GM23338 (cell line): ENCODE results near the gene KRTAP5-2. TPM values are rescaled to one million over a fixed set of nuclear protein-coding genes. Genes with fewer than 3 reads are reported as not detected.

Experiments
- ATAC-seq: fragments of 200-7000 bp; cut with Tn5 transposase; 3 replicates; pipeline ENCODE4 v1.9.1; 2020
- DNase-seq: peaks from one replicate; pipeline ENCODE4 v3.0.0-alpha.2; 2015; ENCODE audit warnings: low spot score
- H2AFZ ChIP-seq: fragments of 200-600 bp; sonication (generic); 2 replicates; pipeline ENCODE4 v1.8.0; 2016; ENCODE audit warnings: antibody characterized with exemption, mild to moderate bottlenecking, moderate library complexity
- H3F3A ChIP-seq: fragments of 200-600 bp; sonication (generic); replicated peaks from 2 replicates; pipeline ENCODE4 v1.8.0; 2017; ENCODE audit warnings: antibody characterized with exemption, mixed run types, low read depth
- H3K27ac ChIP-seq: fragments of 200-600 bp; sonication (generic); 2 replicates; pipeline ENCODE4 v1.6.1; 2016; ENCODE audit warnings: low read depth
- H3K27me3 ChIP-seq: fragments of 200-600 bp; sonication (generic); 2 replicates; pipeline ENCODE4 v1.8.0; 2016; ENCODE audit warnings: mild to moderate bottlenecking, mixed run types, moderate library complexity; ENCODE audit not compliant: insufficient read depth
- H3K36me3 ChIP-seq: fragments of 200-600 bp; sonication (generic); 2 replicates; pipeline ENCODE4 v1.8.0; 2016; ENCODE audit warnings: mild to moderate bottlenecking; ENCODE audit not compliant: insufficient read depth
- H3K4me1 ChIP-seq: fragments of 200-600 bp; sonication (generic); 2 replicates; pipeline ENCODE4 v1.8.0; 2016; ENCODE audit warnings: mild to moderate bottlenecking, moderate library complexity; ENCODE audit not compliant: insufficient read depth
- H3K4me2 ChIP-seq: fragments of 200-600 bp; sonication (generic); 2 replicates; pipeline ENCODE4 v1.7.1; 2017; ENCODE audit warnings: mixed run types
- H3K4me3 ChIP-seq: fragments of 200-600 bp; sonication (generic); 2 replicates; pipeline ENCODE4 v1.6.1; 2016; ENCODE audit warnings: mixed run types
- H3K79me2 ChIP-seq: fragments of 200-600 bp; sonication (generic); replicated peaks from 2 replicates; pipeline ENCODE4 v1.8.0; 2017; ENCODE audit warnings: mild to moderate bottlenecking; ENCODE audit not compliant: insufficient read depth
- H3K9me2 ChIP-seq: fragments of 200-600 bp; sonication (generic); 2 replicates; pipeline ENCODE4 v1.8.0; 2017; ENCODE audit not compliant: insufficient read depth
- H4K20me1 ChIP-seq: fragments of 200-600 bp; sonication (generic); replicated peaks from 2 replicates; pipeline ENCODE4 v1.8.0; 2017; ENCODE audit warnings: mild to moderate bottlenecking; ENCODE audit not compliant: insufficient read depth
- H3K27ac Mint-ChIP-seq: 2 replicates; pipeline ENCODE4 v1.8.0; 2020; ENCODE audit warnings: inconsistent platforms, mild to moderate bottlenecking, moderate library complexity, mixed read lengths
- H3K27me3 Mint-ChIP-seq: 3 replicates; pipeline ENCODE4 v1.8.0; 2022; ENCODE audit warnings: low read depth, mild to moderate bottlenecking, moderate library complexity, mixed read lengths, inconsistent platforms; ENCODE audit not compliant: insufficient read depth, poor library complexity
- H3K36me3 Mint-ChIP-seq: 3 replicates; pipeline ENCODE4 v1.8.0; 2021; ENCODE audit warnings: low read depth, mild to moderate bottlenecking, inconsistent platforms, moderate library complexity, mixed read lengths
- H3K4me1 Mint-ChIP-seq: 3 replicates; pipeline ENCODE4 v1.8.0; 2020; ENCODE audit warnings: mild to moderate bottlenecking, inconsistent platforms, mixed read lengths
- H3K4me3 Mint-ChIP-seq: 3 replicates; pipeline ENCODE4 v1.8.0; 2021; ENCODE audit warnings: moderate library complexity, mild to moderate bottlenecking, inconsistent platforms, mixed read lengths
- H3K9me3 Mint-ChIP-seq: 3 replicates; pipeline ENCODE4 v1.8.0; 2020; ENCODE audit warnings: moderate library complexity, mild to moderate bottlenecking, inconsistent platforms, mixed read lengths
- CREB1 ChIP-seq: fragments of 250-450 bp; sonication (Bioruptor Pico); IDR thresholded peaks from 2 replicates; pipeline ENCODE4 v1.5.0; 2020; ENCODE audit warnings: low read depth, mild to moderate bottlenecking, moderate library complexity
- CTCF ChIP-seq, 2 experiments: fragments of 200-600 bp in 1 of 2; sonication (generic) in 1 of 2; conservative IDR thresholded peaks; 2 replicates each; pipeline versions ENCODE4 v1.5.1 to v1.6.1; 2016 to 2017; ENCODE audit warnings: antibody characterized with exemption in 2 of 2, low read depth in 2 of 2, mild to moderate bottlenecking in 2 of 2, moderate library complexity in 1 of 2
- JUNB ChIP-seq: IDR thresholded peaks from one replicate; pipeline ENCODE4 v1.6.1; 2016; ENCODE audit warnings: antibody characterized with exemption; ENCODE audit not compliant: unreplicated experiment
- STAT1 ChIP-seq: IDR thresholded peaks from one replicate; pipeline ENCODE4 v1.6.1; 2016; ENCODE audit warnings: antibody characterized with exemption; ENCODE audit not compliant: unreplicated experiment
- polyA plus RNA-seq: library from polyadenylated mRNA; unstranded; fragments of >200 nt; fragmentation: Nextera tagmentation; extraction: Ambion mirVana; gene quantifications from 2 replicates; pipeline ENCODE4 v1.2.1, GENCODE V29; 2016
- total RNA-seq: library from RNA; depleted of rRNA; stranded (reverse); fragments of >200 nt; shearing (Covaris generic); gene quantifications from 2 replicates; pipeline ENCODE4 v1.2.3, GENCODE V29; 2014
- TF ChIP-seq, protein P1 (sequence below): IDR thresholded peaks from one replicate; pipeline ENCODE4 v1.6.1; 2018; ENCODE audit warnings: antibody characterized with exemption; ENCODE audit not compliant: unreplicated experiment
- TF ChIP-seq, protein P2 (sequence below): IDR thresholded peaks from 2 replicates; pipeline ENCODE4 v1.6.1; 2016; ENCODE audit warnings: antibody characterized with exemption
- TF ChIP-seq, protein P3 (sequence below): fragments of 250-450 bp; sonication (Bioruptor Pico); IDR thresholded peaks from 2 replicates; pipeline ENCODE4 v1.5.0; 2020; ENCODE audit warnings: mild to moderate bottlenecking, moderate library complexity

The KRTAP5-2 gene
- total and polyA plus RNA-seq, 2 experiments from 2014 or later: not detected

DNA sequence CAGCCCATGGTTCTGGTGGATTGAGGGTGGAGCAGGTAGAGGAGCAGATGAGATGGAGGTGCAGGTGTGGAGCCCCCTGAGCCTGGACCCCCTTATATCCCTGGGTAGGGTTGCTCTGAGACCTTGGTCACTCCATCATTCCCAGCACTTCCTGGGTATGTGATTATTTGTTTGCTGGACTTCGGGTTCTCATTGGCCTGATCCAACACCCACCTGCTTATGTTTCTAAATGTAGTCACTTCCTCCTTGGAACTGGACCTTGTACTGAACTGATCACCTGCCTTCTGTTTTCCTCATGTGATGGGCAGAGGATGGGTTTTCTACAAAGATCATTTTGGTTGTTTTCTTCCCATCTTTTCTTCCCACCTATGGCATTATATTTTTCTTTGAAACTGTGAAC, 24.0 kb upstream of the KRTAP5-2 start, which contains the start of gene KRTAP5-4 (continued):
- TF ChIP-seq, protein P1, sequence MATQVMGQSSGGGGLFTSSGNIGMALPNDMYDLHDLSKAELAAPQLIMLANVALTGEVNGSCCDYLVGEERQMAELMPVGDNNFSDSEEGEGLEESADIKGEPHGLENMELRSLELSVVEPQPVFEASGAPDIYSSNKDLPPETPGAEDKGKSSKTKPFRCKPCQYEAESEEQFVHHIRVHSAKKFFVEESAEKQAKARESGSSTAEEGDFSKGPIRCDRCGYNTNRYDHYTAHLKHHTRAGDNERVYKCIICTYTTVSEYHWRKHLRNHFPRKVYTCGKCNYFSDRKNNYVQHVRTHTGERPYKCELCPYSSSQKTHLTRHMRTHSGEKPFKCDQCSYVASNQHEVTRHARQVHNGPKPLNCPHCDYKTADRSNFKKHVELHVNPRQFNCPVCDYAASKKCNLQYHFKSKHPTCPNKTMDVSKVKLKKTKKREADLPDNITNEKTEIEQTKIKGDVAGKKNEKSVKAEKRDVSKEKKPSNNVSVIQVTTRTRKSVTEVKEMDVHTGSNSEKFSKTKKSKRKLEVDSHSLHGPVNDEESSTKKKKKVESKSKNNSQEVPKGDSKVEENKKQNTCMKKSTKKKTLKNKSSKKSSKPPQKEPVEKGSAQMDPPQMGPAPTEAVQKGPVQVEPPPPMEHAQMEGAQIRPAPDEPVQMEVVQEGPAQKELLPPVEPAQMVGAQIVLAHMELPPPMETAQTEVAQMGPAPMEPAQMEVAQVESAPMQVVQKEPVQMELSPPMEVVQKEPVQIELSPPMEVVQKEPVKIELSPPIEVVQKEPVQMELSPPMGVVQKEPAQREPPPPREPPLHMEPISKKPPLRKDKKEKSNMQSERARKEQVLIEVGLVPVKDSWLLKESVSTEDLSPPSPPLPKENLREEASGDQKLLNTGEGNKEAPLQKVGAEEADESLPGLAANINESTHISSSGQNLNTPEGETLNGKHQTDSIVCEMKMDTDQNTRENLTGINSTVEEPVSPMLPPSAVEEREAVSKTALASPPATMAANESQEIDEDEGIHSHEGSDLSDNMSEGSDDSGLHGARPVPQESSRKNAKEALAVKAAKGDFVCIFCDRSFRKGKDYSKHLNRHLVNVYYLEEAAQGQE: no peak
- TF ChIP-seq, protein P2, sequence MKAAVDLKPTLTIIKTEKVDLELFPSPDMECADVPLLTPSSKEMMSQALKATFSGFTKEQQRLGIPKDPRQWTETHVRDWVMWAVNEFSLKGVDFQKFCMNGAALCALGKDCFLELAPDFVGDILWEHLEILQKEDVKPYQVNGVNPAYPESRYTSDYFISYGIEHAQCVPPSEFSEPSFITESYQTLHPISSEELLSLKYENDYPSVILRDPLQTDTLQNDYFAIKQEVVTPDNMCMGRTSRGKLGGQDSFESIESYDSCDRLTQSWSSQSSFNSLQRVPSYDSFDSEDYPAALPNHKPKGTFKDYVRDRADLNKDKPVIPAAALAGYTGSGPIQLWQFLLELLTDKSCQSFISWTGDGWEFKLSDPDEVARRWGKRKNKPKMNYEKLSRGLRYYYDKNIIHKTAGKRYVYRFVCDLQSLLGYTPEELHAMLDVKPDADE: no peak

- Mint-ChIP-seq H3K36me3 (0 out of 3 replicates have a peak, but pooled peaks cover 2% of the 10 kb centered on the region), H3K4me1 (peaks cover 6% of the 10 kb centered on the region), H3K27ac (no peak overlapping the region), H3K27me3 (peaks cover 6% of the 10 kb centered on the region), H3K9me3 (peaks cover 11% of the 10 kb centered on the region), H3K4me3 (no peak overlapping the region)
- Histone ChIP-seq H3F3A (no peaks in the 10 kb centered on the region), H3K36me3 (no peaks in the 10 kb centered on the region), H3K79me2 (no peaks in the 10 kb centered on the region), H3K27me3 (no peaks in the 10 kb centered on the region), H3K4me2 (no peak overlapping the region), H3K9me2 (no peaks in the 10 kb centered on the region; the same call in 1 of the 2 replicates), H2AFZ (no peak overlapping the region), H4K20me1 (no peaks in the 10 kb centered on the region), H3K27ac (no peak overlapping the region), H3K4me3 (no peak overlapping the region), H3K4me1 (no peaks in the 10 kb centered on the region)
- DNase-seq (no peak), ATAC-seq (no peak)
- TF ChIP-seq, protein P2: no peak
- TF ChIP-seq, protein P3, sequence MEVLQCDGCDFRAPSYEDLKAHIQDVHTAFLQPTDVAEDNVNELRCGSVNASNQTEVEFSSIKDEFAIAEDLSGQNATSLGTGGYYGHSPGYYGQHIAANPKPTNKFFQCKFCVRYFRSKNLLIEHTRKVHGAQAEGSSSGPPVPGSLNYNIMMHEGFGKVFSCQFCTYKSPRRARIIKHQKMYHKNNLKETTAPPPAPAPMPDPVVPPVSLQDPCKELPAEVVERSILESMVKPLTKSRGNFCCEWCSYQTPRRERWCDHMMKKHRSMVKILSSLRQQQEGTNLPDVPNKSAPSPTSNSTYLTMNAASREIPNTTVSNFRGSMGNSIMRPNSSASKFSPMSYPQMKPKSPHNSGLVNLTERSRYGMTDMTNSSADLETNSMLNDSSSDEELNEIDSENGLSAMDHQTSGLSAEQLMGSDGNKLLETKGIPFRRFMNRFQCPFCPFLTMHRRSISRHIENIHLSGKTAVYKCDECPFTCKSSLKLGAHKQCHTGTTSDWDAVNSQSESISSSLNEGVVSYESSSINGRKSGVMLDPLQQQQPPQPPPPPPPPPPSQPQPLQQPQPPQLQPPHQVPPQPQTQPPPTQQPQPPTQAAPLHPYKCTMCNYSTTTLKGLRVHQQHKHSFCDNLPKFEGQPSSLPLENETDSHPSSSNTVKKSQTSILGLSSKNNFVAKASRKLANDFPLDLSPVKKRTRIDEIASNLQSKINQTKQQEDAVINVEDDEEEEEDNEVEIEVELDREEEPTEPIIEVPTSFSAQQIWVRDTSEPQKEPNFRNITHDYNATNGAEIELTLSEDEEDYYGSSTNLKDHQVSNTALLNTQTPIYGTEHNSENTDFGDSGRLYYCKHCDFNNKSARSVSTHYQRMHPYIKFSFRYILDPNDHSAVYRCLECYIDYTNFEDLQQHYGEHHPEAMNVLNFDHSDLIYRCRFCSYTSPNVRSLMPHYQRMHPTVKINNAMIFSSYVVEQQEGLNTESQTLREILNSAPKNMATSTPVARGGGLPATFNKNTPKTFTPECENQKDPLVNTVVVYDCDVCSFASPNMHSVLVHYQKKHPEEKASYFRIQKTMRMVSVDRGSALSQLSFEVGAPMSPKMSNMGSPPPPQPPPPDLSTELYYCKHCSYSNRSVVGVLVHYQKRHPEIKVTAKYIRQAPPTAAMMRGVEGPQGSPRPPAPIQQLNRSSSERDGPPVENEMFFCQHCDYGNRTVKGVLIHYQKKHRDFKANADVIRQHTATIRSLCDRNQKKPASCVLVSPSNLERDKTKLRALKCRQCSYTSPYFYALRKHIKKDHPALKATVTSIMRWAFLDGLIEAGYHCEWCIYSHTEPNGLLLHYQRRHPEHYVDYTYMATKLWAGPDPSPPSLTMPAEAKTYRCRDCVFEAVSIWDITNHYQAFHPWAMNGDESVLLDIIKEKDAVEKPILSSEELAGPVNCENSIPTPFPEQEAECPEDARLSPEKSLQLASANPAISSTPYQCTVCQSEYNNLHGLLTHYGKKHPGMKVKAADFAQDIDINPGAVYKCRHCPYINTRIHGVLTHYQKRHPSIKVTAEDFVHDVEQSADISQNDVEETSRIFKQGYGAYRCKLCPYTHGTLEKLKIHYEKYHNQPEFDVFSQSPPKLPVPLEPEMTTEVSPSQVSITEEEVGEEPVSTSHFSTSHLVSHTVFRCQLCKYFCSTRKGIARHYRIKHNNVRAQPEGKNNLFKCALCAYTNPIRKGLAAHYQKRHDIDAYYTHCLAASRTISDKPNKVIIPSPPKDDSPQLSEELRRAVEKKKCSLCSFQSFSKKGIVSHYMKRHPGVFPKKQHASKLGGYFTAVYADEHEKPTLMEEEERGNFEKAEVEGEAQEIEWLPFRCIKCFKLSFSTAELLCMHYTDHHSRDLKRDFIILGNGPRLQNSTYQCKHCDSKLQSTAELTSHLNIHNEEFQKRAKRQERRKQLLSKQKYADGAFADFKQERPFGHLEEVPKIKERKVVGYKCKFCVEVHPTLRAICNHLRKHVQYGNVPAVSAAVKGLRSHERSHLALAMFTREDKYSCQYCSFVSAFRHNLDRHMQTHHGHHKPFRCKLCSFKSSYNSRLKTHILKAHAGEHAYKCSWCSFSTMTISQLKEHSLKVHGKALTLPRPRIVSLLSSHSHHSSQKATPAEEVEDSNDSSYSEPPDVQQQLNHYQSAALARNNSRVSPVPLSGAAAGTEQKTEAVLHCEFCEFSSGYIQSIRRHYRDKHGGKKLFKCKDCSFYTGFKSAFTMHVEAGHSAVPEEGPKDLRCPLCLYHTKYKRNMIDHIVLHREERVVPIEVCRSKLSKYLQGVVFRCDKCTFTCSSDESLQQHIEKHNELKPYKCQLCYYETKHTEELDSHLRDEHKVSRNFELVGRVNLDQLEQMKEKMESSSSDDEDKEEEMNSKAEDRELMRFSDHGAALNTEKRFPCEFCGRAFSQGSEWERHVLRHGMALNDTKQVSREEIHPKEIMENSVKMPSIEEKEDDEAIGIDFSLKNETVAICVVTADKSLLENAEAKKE: no peak
- TF ChIP-seq CTCF (conservative IDR thresholded peaks at IDR 0.05; ENCODE audit: low read depth in 2 of 2) (no peak), JUNB (no peak), STAT1 (no peak), CREB1 (no peak)
Measured at GRCh38 chr11:1619449-1619848, 21.4 kb upstream of the KRTAP5-2 start.
